Hepatocyte (in vitro differentiated cells): ENCODE results near the gene COX5B. TPM values are rescaled to one million over a fixed set of nuclear protein-coding genes. Genes with fewer than 3 reads are reported as not detected.

Experiments
- DNase-seq: peaks from one replicate; pipeline ENCODE4 v3.0.0-alpha.2; 2016; ENCODE audit warnings: low spot score
- H2AFZ ChIP-seq: fragments of 200-600 bp; sonication (generic); 2 replicates; pipeline ENCODE4 v1.6.0; 2016; ENCODE audit warnings: antibody characterized with exemption, mild to moderate bottlenecking
- H3K27ac ChIP-seq: fragments of 200-600 bp; sonication (generic); 2 replicates; pipeline ENCODE4 v1.5.1; 2016; ENCODE audit warnings: mild to moderate bottlenecking
- H3K27me3 ChIP-seq: fragments of 200-600 bp; sonication (generic); 2 replicates; pipeline ENCODE4 v1.6.1; 2016
- H3K36me3 ChIP-seq: fragments of 200-600 bp; sonication (generic); replicated peaks from 2 replicates; pipeline ENCODE4 v1.5.1; 2016; ENCODE audit warnings: low read depth; ENCODE audit not compliant: insufficient read depth
- H3K4me1 ChIP-seq: fragments of 200-600 bp; sonication (generic); 2 replicates; pipeline ENCODE4 v1.5.1; 2016; ENCODE audit warnings: mild to moderate bottlenecking, moderate library complexity; ENCODE audit not compliant: insufficient read depth
- H3K4me2 ChIP-seq: fragments of 200-600 bp; sonication (generic); 2 replicates; pipeline ENCODE4 v1.6.0; 2016
- H3K4me3 ChIP-seq: fragments of 200-600 bp; sonication (generic); 2 replicates; pipeline ENCODE4 v1.5.1; 2016; ENCODE audit warnings: mild to moderate bottlenecking
- H3K79me2 ChIP-seq: fragments of 200-600 bp; sonication (generic); 2 replicates; pipeline ENCODE4 v1.6.0; 2017; ENCODE audit warnings: mild to moderate bottlenecking
- H3K9me2 ChIP-seq: fragments of 200-600 bp; sonication (generic); replicated peaks from 2 replicates; pipeline ENCODE4 v1.6.0; 2017; ENCODE audit warnings: mild to moderate bottlenecking; ENCODE audit not compliant: insufficient read depth
- H3K9me3 ChIP-seq: fragments of 200-600 bp; sonication (generic); 2 replicates; pipeline ENCODE4 v1.5.1; 2016; ENCODE audit warnings: low read depth, mild to moderate bottlenecking
- H4K20me1 ChIP-seq: fragments of 200-600 bp; sonication (generic); 2 replicates; pipeline ENCODE4 v1.6.0; 2016; ENCODE audit warnings: mild to moderate bottlenecking; ENCODE audit not compliant: insufficient read depth, poor library complexity, severe bottlenecking
- CTCF ChIP-seq: fragments of 200-600 bp; sonication (generic); IDR thresholded peaks from 2 replicates; pipeline ENCODE4 v1.5.1; 2016; ENCODE audit warnings: antibody characterized with exemption, mild to moderate bottlenecking; ENCODE audit not compliant: poor library complexity
- EZH2 ChIP-seq: fragments of 200-600 bp; sonication (generic); IDR thresholded peaks from 2 replicates; pipeline ENCODE4 v1.6.1; 2016; ENCODE audit warnings: antibody characterized with exemption, mild to moderate bottlenecking, borderline replicate concordance
- EZH2phosphoT487 ChIP-seq: fragments of 200-600 bp; sonication (generic); IDR thresholded peaks from one replicate; pipeline ENCODE4 v1.6.1; 2018; ENCODE audit warnings: antibody characterized with exemption, mild to moderate bottlenecking, low read depth, moderate library complexity; ENCODE audit not compliant: unreplicated experiment, severe bottlenecking
- WGBS: methylation state at CpG from one replicate; pipeline ENCODE4 v1.1.6; 2016; ENCODE audit warnings: low lambda C conversion rate; ENCODE audit errors: missing lambda C conversion rate; 5-methylcytosine and 5-hydroxymethylcytosine counted together
- polyA plus RNA-seq: library from polyadenylated mRNA; unstranded; fragments of >200 nt; fragmentation: Nextera tagmentation; extraction: Ambion mirVana; gene quantifications from 2 replicates; pipeline ENCODE4 v1.2.1, GENCODE V29; 2016
- total RNA-seq: library from RNA; depleted of rRNA; stranded (reverse); fragments of >200 nt; gene quantifications from 2 replicates; pipeline ENCODE4 v1.2.3, GENCODE V29; 2014

COX5B gene
- total and polyA plus RNA-seq, 2 experiments from 2014 or later = 210 to 495 TPM

DNA sequence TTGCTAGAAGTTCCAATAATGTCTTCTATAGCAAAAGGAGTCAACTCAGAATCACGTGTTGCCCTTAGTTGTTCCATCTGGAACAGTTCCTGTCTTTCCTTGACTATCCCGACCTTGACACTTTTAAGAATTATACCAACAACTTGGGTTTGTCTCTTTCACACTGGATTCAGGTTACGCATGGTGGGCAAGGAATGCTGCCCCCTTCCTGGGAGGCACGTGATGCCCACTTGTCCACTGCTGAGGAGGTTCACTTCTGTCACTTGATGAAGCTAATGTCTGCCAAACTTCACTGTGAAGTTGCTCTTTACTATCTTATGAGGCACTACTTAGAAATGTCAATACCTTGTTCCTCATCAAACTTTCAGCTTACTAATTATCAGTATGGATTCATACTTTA is 5.3 kb downstream of the COX5B start:
- Histone ChIP-seq H3K36me3 (peaks cover 6% of the 10 kb centered on the region), H2AFZ (no peak overlapping the region), H3K4me1 (peaks cover 5% of the 10 kb centered on the region), H3K4me2 (no peak overlapping the region), H3K9me2 (no peaks in the 10 kb centered on the region), H3K27ac (no peak overlapping the region), H3K9me3 (no peaks in the 10 kb centered on the region), H3K27me3 (no peaks in the 10 kb centered on the region), H4K20me1 (no peaks in the 10 kb centered on the region), H3K79me2 (peaks cover 15% of the 10 kb centered on the region), H3K4me3 (no peak overlapping the region)
- no peak for TF ChIP-seq EZH2
- no peak for TF ChIP-seq CTCF
- no peak for TF ChIP-seq EZH2phosphoT487
- WGBS = 93% methylated on average over 4 of the region's 4 CpGs
- no peak for DNase-seq

DNA sequence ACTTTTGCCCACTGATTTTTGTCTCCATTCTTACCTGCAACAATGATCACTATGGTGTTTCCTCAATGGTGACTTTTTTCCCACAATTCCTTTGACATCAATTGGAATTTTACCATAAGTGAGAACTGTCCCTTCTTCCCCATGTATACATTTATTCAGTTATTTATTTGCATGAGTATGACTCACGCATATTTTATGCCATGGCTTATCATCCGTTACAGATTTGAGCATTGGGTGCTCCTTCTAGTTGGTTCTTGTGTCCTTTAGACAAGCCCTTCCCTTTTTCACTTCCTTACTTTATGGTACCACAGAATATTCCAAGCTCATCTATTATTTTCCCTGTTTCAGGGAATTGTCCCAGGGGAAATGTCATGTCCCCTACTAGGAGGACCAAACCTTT is 7.6 kb downstream of the COX5B start:
- TF ChIP-seq EZH2 (no peak), CTCF (no peak), EZH2phosphoT487 (no peak)
- H3K27ac ChIP-seq = no peak overlapping the region
- H3K4me2 ChIP-seq = no peak overlapping the region
- no peaks in the 10 kb centered on the region for H3K9me2 ChIP-seq
- no peaks in the 10 kb centered on the region for H3K27me3 ChIP-seq
- no peaks in the 10 kb centered on the region for H3K79me2 ChIP-seq
- no peak for DNase-seq
- no peak overlapping the region for H3K4me3 ChIP-seq
- no peak overlapping the region for H2AFZ ChIP-seq
- WGBS = 98% methylated on average over 2 of the region's 2 CpGs
- H3K9me3 ChIP-seq = no peaks in the 10 kb centered on the region
- H3K36me3 ChIP-seq = no peaks in the 10 kb centered on the region
- H3K4me1 ChIP-seq = no peaks in the 10 kb centered on the region
- no peaks in the 10 kb centered on the region for H4K20me1 ChIP-seq

DNA sequence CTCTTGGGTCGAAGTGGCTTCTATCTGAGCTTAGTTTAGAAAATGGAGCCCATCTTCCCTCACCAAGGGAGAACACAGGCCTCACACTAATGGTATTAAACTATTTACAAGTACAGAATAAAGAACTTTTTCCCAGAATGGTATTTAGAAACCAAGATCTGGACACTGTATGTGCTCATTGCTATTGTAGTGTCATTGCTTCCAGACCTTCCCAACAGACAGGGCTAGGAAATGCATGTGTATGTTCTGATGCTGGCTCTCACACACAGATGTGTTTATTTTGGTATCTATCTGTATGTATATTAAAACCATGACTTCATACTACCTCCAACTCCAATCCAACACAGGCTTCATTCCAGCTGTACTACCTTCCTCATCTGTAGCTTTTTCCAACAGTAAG is 8.0 kb downstream of the COX5B start:
- no peaks in the 10 kb centered on the region for H3K36me3 ChIP-seq
- WGBS = 100% methylated on average over 1 of the region's 1 CpG
- no peak for TF ChIP-seq EZH2
- TF ChIP-seq CTCF = no peak
- TF ChIP-seq EZH2phosphoT487 = no peak

DNA sequence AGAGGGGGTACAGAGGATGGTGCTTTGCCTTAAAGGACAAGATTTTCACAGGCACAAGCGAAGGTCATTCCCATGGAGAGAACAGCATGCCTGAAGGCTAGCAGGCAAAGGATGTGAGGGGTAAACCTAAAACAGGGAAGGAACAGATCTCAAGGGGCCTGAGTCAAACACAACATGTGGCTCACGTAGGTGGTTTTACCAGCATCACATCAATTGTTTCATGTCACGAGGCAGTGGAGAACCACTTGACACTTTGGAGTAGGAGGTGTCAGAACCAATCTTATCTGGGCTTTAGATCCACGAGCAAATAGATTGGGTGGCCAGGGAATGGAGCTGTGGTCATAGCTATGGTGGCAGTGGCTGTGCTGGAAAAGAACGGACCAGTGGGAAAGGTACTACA is 8.4 kb downstream of the COX5B start:
- no peaks in the 10 kb centered on the region for H3K9me3 ChIP-seq
- WGBS = 94% methylated on average over 5 of the region's 5 CpGs
- no peaks in the 10 kb centered on the region for H3K9me2 ChIP-seq
- no peaks in the 10 kb centered on the region for H3K27me3 ChIP-seq
- TF ChIP-seq CTCF (no peak), EZH2 (no peak), EZH2phosphoT487 (no peak)
- H4K20me1 ChIP-seq = no peaks in the 10 kb centered on the region
- no peaks in the 10 kb centered on the region for H3K4me1 ChIP-seq
- no peak for DNase-seq
- H3K4me2 ChIP-seq = no peak overlapping the region
- H3K79me2 ChIP-seq = no peaks in the 10 kb centered on the region
- H3K4me3 ChIP-seq = no peak overlapping the region
- no peak overlapping the region for H2AFZ ChIP-seq
- H3K36me3 ChIP-seq = no peaks in the 10 kb centered on the region
- H3K27ac ChIP-seq = no peak overlapping the region

More for the DNA sequence above, 8.0 kb downstream of the COX5B start:
- no peak for DNase-seq
- Histone ChIP-seq H4K20me1 (no peaks in the 10 kb centered on the region), H3K27me3 (no peaks in the 10 kb centered on the region), H3K4me1 (no peaks in the 10 kb centered on the region), H3K79me2 (no peaks in the 10 kb centered on the region), H3K9me3 (no peaks in the 10 kb centered on the region), H3K9me2 (no peaks in the 10 kb centered on the region), H3K4me3 (no peak overlapping the region), H3K27ac (no peak overlapping the region), H2AFZ (no peak overlapping the region), H3K4me2 (no peak overlapping the region)
